GM12892 (cell line): ENCODE data around the gene PRKN.

Source experiments
- DNase-seq: peaks from one replicate; pipeline ENCODE4 v3.0.0; 2011; ENCODE audit not compliant: insufficient read length
- FAIRE-seq: peaks from 2 replicates; lab custom pipeline; 2011; peaks lifted over from hg19 to GRCh38; lab: Jason Lieb, UNC
- POLR2A ChIP-seq: IDR thresholded peaks from 2 replicates; pipeline ENCODE4 v1.6.1; 2011; ENCODE audit warnings: low read depth, low read length, control low read depth
- POLR2AphosphoS5 ChIP-seq: IDR thresholded peaks from 2 replicates; pipeline ENCODE4 v1.6.1; 2011; ENCODE audit warnings: low read depth, low read length, control low read depth
- TAF1 ChIP-seq: IDR thresholded peaks from 2 replicates; pipeline ENCODE4 v1.6.1; 2011; ENCODE audit warnings: low read depth, mild to moderate bottlenecking, control low read depth, low read length, borderline replicate concordance

PRKN gene

GRCh38 chr6:162463576-162463975, 264.0 kb downstream of the PRKN start:
- DNase-seq (no peak), FAIRE-seq (no peak)
- TF ChIP-seq TAF1 (no peak), POLR2AphosphoS5 (no peak), POLR2A (no peak)

- DNase-seq (no peak), FAIRE-seq (no peak)
- TF ChIP-seq POLR2AphosphoS5 (no peak), POLR2A (no peak), TAF1 (no peak)
Observed at GRCh38 chr6:162459985-162460384, 267.6 kb downstream of the PRKN start.

- FAIRE-seq (no peak), DNase-seq (no peak)
- TF ChIP-seq POLR2A (no peak), POLR2AphosphoS5 (no peak), TAF1 (no peak)
Observed at GRCh38 chr6:162450358-162450757, 277.2 kb downstream of the PRKN start.

DNA sequence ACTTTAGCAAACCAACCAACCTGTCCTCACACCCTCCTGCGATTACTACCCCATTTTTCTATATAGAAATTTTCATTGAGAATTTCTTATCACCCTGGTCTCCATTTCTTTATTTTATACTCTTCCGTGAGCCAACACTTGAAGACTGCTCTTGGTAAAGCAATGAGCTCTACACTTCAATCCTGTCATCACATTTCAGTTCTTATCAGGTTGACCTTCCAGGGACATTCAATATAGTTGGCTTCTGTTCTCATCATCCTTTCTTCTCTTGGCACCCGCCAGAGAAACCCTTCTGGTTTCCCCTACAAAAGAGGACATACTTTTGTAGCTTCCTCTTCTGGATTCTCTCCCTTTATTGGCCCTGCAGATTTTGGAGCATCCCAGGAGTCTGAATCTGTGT, 279.3 kb downstream of the PRKN start:
- FAIRE-seq = no peak
- DNase-seq = no peak
- no peak for TF ChIP-seq TAF1
- TF ChIP-seq POLR2A = no peak
- no peak for TF ChIP-seq POLR2AphosphoS5

GRCh38 chr6:162443101-162443500, 284.5 kb downstream of the PRKN start:
- DNase-seq (no peak), FAIRE-seq (no peak)
- TF ChIP-seq TAF1 = no peak
- no peak for TF ChIP-seq POLR2AphosphoS5
- no peak for TF ChIP-seq POLR2A

DNA sequence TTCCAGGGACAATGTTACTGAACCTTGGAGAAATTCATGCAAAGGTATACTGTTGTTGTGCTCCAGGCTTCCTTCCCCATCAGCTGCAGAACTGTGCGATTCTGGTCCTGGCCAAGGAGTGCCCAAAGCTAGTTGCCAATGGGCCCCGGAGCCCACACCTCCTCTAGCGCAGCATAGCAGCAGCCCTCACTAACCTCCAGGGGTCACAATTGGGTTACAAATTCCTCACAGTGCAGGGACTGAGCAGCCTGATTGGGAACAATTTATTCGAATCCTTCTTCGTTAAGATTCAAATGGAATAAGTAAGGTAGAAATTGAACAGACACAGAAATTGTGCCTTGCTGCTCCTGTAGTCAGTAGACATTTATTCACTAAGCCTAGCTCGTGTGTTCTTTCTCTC, 284.9 kb downstream of the PRKN start:
- DNase-seq = no peak
- TF ChIP-seq TAF1 = no peak
- TF ChIP-seq POLR2A = no peak
- no peak for TF ChIP-seq POLR2AphosphoS5
- FAIRE-seq = no peak

- FAIRE-seq (no peak), DNase-seq (no peak)
- TF ChIP-seq TAF1 (no peak), POLR2A (no peak), POLR2AphosphoS5 (no peak)
Observed at GRCh38 chr6:162441991-162442390, 285.6 kb downstream of the PRKN start.

GRCh38 chr6:162438980-162439379, 288.6 kb downstream of the PRKN start:
- DNase-seq = no peak
- FAIRE-seq = no peak
- no peak for TF ChIP-seq POLR2A
- no peak for TF ChIP-seq POLR2AphosphoS5
- TF ChIP-seq TAF1 = no peak

DNA sequence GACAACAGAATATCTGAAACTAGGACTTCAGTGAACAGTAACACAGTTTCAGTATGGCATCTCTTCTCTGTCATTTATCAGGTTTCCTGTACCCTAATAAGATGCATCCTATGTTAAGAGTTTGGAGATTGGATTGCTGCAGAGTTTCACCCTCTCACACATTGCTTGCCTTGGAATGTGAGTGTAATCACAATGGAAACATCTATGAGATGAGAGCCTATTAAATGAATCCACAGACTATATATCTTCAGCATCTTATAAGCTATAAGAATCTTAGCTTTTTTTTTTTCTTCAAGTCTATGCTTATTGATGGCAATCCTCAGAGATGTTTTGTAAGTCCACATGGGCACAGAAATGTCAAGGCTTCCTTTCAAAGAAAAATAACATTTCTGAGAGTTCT, 292.5 kb downstream of the PRKN start:
- DNase-seq = no peak
- FAIRE-seq = no peak
- TF ChIP-seq POLR2AphosphoS5 = no peak
- TF ChIP-seq TAF1 = no peak
- TF ChIP-seq POLR2A = no peak

DNA sequence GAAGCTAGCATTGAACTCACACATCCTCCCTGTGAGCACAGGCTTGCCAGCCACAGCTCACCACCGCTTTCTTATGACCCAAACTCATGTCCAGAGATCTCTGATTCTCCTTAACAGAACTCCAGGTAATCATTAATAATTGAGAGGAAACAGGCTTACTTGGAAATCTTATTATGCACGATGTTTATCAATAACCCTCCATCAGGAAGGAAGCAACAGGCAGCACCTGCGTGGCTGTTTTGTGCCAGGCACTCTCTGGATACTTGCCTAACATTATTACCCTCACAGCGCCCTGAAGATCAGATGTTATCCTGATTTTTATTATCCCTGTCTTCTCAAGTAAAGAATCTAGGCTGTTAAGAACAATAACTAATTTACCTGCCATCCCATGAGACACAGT, 306.6 kb downstream of the PRKN start:
- FAIRE-seq = no peak
- DNase-seq = no peak
- no peak for TF ChIP-seq POLR2A
- TF ChIP-seq POLR2AphosphoS5 = no peak
- TF ChIP-seq TAF1 = no peak

DNA sequence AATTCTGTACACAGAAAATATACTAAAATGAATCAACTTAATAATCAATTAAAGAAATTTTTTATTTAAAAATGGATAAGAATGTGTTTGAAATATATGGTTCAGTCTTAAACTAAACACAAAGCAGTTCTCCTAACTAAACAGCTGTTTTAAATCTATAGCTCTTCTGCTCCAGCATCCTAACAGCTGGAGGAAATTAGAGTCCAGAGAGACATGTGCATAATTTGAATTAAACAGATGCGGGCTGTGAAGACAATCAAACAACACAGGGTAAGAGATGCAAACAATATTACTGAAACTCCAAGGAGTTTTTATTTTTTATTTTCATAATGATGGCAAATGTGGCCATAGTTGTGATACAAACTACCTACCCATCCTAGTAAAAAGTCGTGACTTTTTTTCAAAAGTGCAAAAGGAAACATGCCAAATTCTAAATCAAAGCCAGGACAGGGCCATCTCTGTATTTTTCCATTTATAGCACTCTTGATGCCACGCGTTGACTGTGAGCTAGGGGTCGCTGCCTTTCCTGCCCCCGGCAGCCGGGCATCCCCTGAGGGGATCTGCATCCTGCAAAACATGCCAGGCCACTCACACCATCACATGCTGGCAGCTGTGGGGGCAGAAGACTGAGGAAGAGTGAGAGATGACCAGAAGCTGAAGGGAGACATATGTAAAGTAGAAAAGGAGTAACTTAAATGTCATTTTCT, 310.6 kb downstream of the PRKN start:
- no peak for FAIRE-seq
- TF ChIP-seq TAF1 (no peak), POLR2A (no peak), POLR2AphosphoS5 (no peak)
- DNase-seq = no peak

DNA sequence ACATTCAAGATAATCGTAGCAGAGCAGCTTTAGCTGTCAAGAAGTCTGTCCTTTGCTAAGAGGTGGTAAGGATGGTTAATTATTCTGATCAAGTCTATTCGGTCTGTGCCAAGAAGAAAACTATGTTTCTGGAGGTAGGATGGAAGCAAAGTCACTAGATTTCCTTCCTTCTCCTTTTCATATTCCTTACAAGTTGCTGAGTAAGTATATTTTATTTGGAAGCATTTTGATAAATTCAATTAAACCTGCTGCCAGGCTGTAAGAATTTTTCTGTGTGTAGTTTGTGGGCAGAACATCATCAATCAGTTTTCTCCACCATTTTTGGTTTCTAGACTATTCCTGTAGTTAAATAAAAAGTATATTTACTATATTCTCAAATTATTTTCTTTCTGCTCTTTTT, 311.3 kb downstream of the PRKN start:
- FAIRE-seq (no peak), DNase-seq (no peak)
- TF ChIP-seq POLR2AphosphoS5 (no peak), POLR2A (no peak)
